IMR-90 (cell line): ENCODE measurements around the gene SMKR1. TPM values are rescaled to one million over a fixed set of nuclear protein-coding genes. Genes with fewer than 3 reads are reported as not detected.

Experiments used
- ATAC-seq: fragments of 200-7000 bp; cut with Tn5 transposase; 2 replicates; pipeline ENCODE4 v1.9.1; 2020; ENCODE audit warnings: low read depth, mild to moderate bottlenecking, moderate library complexity
- BruUV-seq: library from RNA; stranded (reverse); fragments of 400-500 nt; replicated peaks from 2 replicates; lab custom pipeline; 2021; lab: Mats Ljungman, UMichigan
- CTCF ChIA-PET: fragments of 300-600 bp; formaldehyde crosslinking; extraction: SDS; loops from one replicate; lab custom pipeline; 2021; ENCODE audit warnings: antibody characterized with exemption; lab: Yijun Ruan, JAX
- POLR2A ChIA-PET: fragments of 300-600 bp; sonication (Branson Sonifier 250); formaldehyde crosslinking; loops from one replicate; lab custom pipeline; 2022; ENCODE audit warnings: antibody characterized with exemption; ENCODE audit not compliant: unreplicated experiment; lab: Charles Lee
- DNase-seq: peaks from one replicate; pipeline ENCODE4 v3.0.0; 2013
- H2AFZ ChIP-seq: replicated peaks from 2 replicates; pipeline ENCODE3; 2013; ENCODE audit warnings: low read length, mild to moderate bottlenecking; ENCODE audit not compliant: poor library complexity
- H2AK5ac ChIP-seq: 2 replicates; pipeline ENCODE4 v1.6.1; 2013; ENCODE audit warnings: low read depth, low read length, inconsistent platforms
- H2AK9ac ChIP-seq: replicated peaks from 2 replicates; pipeline ENCODE3; 2013; ENCODE audit warnings: mild to moderate bottlenecking, low read depth, low read length, moderate library complexity; ENCODE audit not compliant: poor library complexity
- H2BK120ac ChIP-seq: 2 replicates; pipeline ENCODE4 v1.6.1; 2013; ENCODE audit warnings: low read depth, low read length, inconsistent platforms
- H2BK15ac ChIP-seq: 3 replicates; pipeline ENCODE4 v1.6.1; 2013; ENCODE audit warnings: low read depth, low read length, inconsistent platforms
- H2BK20ac ChIP-seq: 2 replicates; pipeline ENCODE4 v1.6.1; 2013; ENCODE audit warnings: low read depth, mild to moderate bottlenecking, inconsistent platforms, low read length, moderate library complexity
- H2BK5ac ChIP-seq: 2 replicates; pipeline ENCODE4 v1.6.1; 2013; ENCODE audit warnings: mild to moderate bottlenecking, low read depth, low read length, inconsistent platforms; ENCODE audit not compliant: poor library complexity, severe bottlenecking
- H3K14ac ChIP-seq: replicated peaks from 2 replicates; pipeline ENCODE4 v1.6.1; 2013; ENCODE audit warnings: low read depth, low read length, inconsistent platforms
- H3K18ac ChIP-seq: 2 replicates; pipeline ENCODE4 v1.6.1; 2013; ENCODE audit warnings: low read depth, low read length, control low read depth
- H3K23ac ChIP-seq: 2 replicates; pipeline ENCODE4 v1.6.1; 2013; ENCODE audit warnings: low read depth, low read length, inconsistent platforms
- H3K27ac ChIP-seq: 2 replicates; pipeline ENCODE4 v1.5.1; 2013; ENCODE audit warnings: mild to moderate bottlenecking, control low read depth, low read length; ENCODE audit not compliant: insufficient read depth
- H3K27me3 ChIP-seq: 2 replicates; pipeline ENCODE4 v1.6.1; 2013; ENCODE audit warnings: low read length; ENCODE audit not compliant: control insufficient read depth, insufficient read depth
- H3K36me3 ChIP-seq: 2 replicates; pipeline ENCODE4 v1.6.1; 2013; ENCODE audit warnings: low read length, mixed read lengths; ENCODE audit not compliant: control insufficient read depth, insufficient read depth
- H3K4ac ChIP-seq: 2 replicates; pipeline ENCODE4 v1.6.1; 2013; ENCODE audit warnings: low read depth, low read length, inconsistent platforms
- H3K4me1 ChIP-seq: 2 replicates; pipeline ENCODE4 v1.6.1; 2013; ENCODE audit warnings: low read length, mixed read lengths; ENCODE audit not compliant: control insufficient read depth, insufficient read depth
- H3K4me2 ChIP-seq: 2 replicates; pipeline ENCODE4 v1.6.1; 2013; ENCODE audit warnings: low read depth, mild to moderate bottlenecking, control low read depth, low read length, moderate library complexity
- H3K4me3 ChIP-seq: 2 replicates; pipeline ENCODE4 v1.5.1; 2013; ENCODE audit warnings: low read depth, mild to moderate bottlenecking, control low read depth, low read length, moderate library complexity; ENCODE audit not compliant: insufficient read depth
- H3K56ac ChIP-seq: 2 replicates; pipeline ENCODE4 v1.6.1; 2013; ENCODE audit warnings: low read length, inconsistent platforms; ENCODE audit not compliant: insufficient read depth; ENCODE audit errors: extremely low read depth
- H3K79me1 ChIP-seq, 2 experiments: 2 replicates each; pipeline ENCODE4 v1.6.1; 2013; ENCODE audit warnings: low read length in 2 of 2, inconsistent platforms in 1 of 2, low read depth in 1 of 2
- H3K9ac ChIP-seq: 2 replicates; pipeline ENCODE4 v1.6.1; 2013; ENCODE audit warnings: low read depth, low read length, control low read depth
- H3K9me1 ChIP-seq: 2 replicates; pipeline ENCODE4 v1.6.1; 2013; ENCODE audit warnings: low read length, inconsistent platforms; ENCODE audit not compliant: insufficient read depth
- H3K9me3 ChIP-seq: 2 replicates; pipeline ENCODE4 v1.6.1; 2013; ENCODE audit warnings: low read length; ENCODE audit not compliant: control insufficient read depth, insufficient read depth
- H4K20me1 ChIP-seq: 2 replicates; pipeline ENCODE4 v1.6.1; 2013; ENCODE audit warnings: low read length, inconsistent platforms; ENCODE audit not compliant: insufficient read depth
- H4K5ac ChIP-seq: 2 replicates; pipeline ENCODE4 v1.6.1; 2013; ENCODE audit warnings: mild to moderate bottlenecking, low read depth, low read length, control low read depth
- H4K8ac ChIP-seq, 2 experiments: 2 replicates each; pipeline ENCODE4 v1.6.1; 2013; ENCODE audit warnings: low read depth in 2 of 2, low read length in 2 of 2, control low read depth in 1 of 2, inconsistent platforms in 1 of 2
- H4K91ac ChIP-seq: 2 replicates; pipeline ENCODE4 v1.6.1; 2013; ENCODE audit warnings: low read depth, low read length, inconsistent platforms; ENCODE audit not compliant: insufficient read depth
- FOS ChIP-seq: fragments of 150-350 bp; IDR thresholded peaks from 2 replicates; pipeline ENCODE4 v1.6.1; 2016; ENCODE audit warnings: low read depth, low read length
- MAFK ChIP-seq: IDR thresholded peaks from 2 replicates; pipeline ENCODE4 v1.6.1; 2012; ENCODE audit warnings: low read depth, low read length, improper control_type of control experiment
- MAZ ChIP-seq: IDR thresholded peaks from 2 replicates; pipeline ENCODE4 v1.6.1; 2012; ENCODE audit warnings: low read depth, mild to moderate bottlenecking, low read length, improper control_type of control experiment, moderate library complexity, borderline replicate concordance
- MXI1 ChIP-seq: IDR thresholded peaks from 2 replicates; pipeline ENCODE4 v1.6.1; 2012; ENCODE audit warnings: low read depth, mild to moderate bottlenecking, low read length, moderate library complexity, borderline replicate concordance
- NFE2L2 ChIP-seq: fragments of 150-350 bp; IDR thresholded peaks from 2 replicates; pipeline ENCODE4 v1.6.1; 2016; ENCODE audit warnings: low read depth, mild to moderate bottlenecking, low read length
- POLR2A ChIP-seq: IDR thresholded peaks from 2 replicates; pipeline ENCODE4 v1.6.1; 2012; ENCODE audit warnings: mild to moderate bottlenecking, low read depth, low read length
- RAD21 ChIP-seq: IDR thresholded peaks from 2 replicates; pipeline ENCODE4 v1.6.1; 2012; ENCODE audit warnings: low read length, improper control_type of control experiment
- RCOR1 ChIP-seq: IDR thresholded peaks from 2 replicates; pipeline ENCODE4 v1.6.1; 2012; ENCODE audit warnings: mild to moderate bottlenecking, low read length, improper control_type of control experiment; ENCODE audit not compliant: insufficient replicate concordance
- SMC3 ChIP-seq: fragments of 150-350 bp; IDR thresholded peaks from 2 replicates; pipeline ENCODE4 v1.6.1; 2016; ENCODE audit warnings: low read depth, mild to moderate bottlenecking, antibody characterized with exemption, low read length, moderate library complexity
- WGBS, 2 experiments: methylation state at CpG; one replicate each; pipeline versions ENCODE4 v1.1.5 to v1.1.7; 2013; ENCODE audit warnings: missing lambda C conversion rate in 2 of 2; ENCODE audit not compliant: insufficient read length in 1 of 2; ENCODE audit errors: extremely low coverage in 2 of 2; 5-methylcytosine and 5-hydroxymethylcytosine counted together
- dilution Hi-C: fragments of 300-500 bp; cut with HindIII; formaldehyde crosslinking; loops from one replicate; pipeline ENCODE4 v1.14.3; 2018; ENCODE audit warnings: low sequenced_read_pairs; ENCODE audit not compliant: unreplicated experiment
- in situ Hi-C: fragments of 300-500 bp; cut with MboI; formaldehyde crosslinking; loops from 3 replicates; pipeline ENCODE4 v1.14.3; 2019; ENCODE audit warnings: low sequenced_read_pairs, inconsistent platforms, mixed read lengths
- intact Hi-C: fragments of 100-400 bp; cut with micrococcal nuclease; formaldehyde crosslinking; loops from 2 replicates; pipeline ENCODE4 v1.10.0; 2022
- polyA plus RNA-seq, 3 experiments: library from polyadenylated mRNA; depleted of rRNA; stranded (reverse); fragments of >200 nt; gene quantifications; 2 replicates each; pipeline ENCODE4 v1.2.3, GENCODE V29; 2012; ENCODE audit warnings: low replicate concordance in 1 of 3
- total RNA-seq: library from RNA; depleted of rRNA; stranded (reverse); fragments of >200 nt; gene quantifications from 2 replicates; pipeline ENCODE4 v1.2.3, GENCODE V29; 2012
- TF ChIP-seq, protein P1 (sequence below): fragments of 150-350 bp; IDR thresholded peaks from 2 replicates; pipeline ENCODE4 v1.6.1; 2016; ENCODE audit warnings: low read depth, mild to moderate bottlenecking, low read length, moderate library complexity, borderline replicate concordance

SMKR1 gene
- total and polyA plus RNA-seq, 2 of the 4 experiments (the other 2 are of a cell fraction), result 0.26 TPM; not detected in 1

DNA sequence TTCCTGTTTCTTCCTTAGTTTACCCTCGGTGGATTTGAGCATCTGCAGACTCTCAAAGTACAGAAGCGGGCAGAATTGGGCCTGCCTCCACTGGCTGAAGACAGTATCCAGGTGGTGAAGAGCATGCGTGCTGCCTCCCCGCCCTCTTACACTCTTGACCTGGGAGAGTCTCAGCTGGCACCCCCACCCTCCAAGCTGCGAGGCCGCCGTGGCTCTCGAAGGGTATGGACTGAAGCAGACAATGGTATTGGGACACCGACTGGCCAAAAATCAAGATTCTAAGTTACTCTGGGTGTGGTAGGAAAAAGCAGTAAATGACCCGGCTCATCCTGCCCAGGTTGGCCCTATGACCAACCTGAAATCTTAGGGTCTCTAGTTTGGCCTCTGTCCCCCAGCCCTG, 45.9 kb upstream of the SMKR1 start:
- Histone ChIP-seq H2BK20ac (no peak overlapping the region), H2BK15ac (no peak overlapping the region), H4K20me1 (no peaks in the 10 kb centered on the region), H2AFZ (no peak overlapping the region), H4K5ac (no peak overlapping the region), H3K4me2 (no peak overlapping the region), H3K9me1 (peaks cover 5% of the 10 kb centered on the region; the same call in 1 of the 2 replicates), H3K36me3 (no peaks in the 10 kb centered on the region), H3K18ac (no peak overlapping the region), H3K27me3 (no peaks in the 10 kb centered on the region), H2AK9ac (no peak overlapping the region), H3K9ac (no peak overlapping the region), H3K9me3 (no peaks in the 10 kb centered on the region), H3K14ac (no peak overlapping the region), H2AK5ac (no peak overlapping the region), H2BK5ac (no peak overlapping the region), H2BK120ac (no peak overlapping the region), H3K4me1 (no peaks in the 10 kb centered on the region), H3K4ac (no peak overlapping the region), H3K4me3 (no peak overlapping the region), H3K27ac (no peak overlapping the region), H3K56ac (no peak overlapping the region), H3K79me1 (no peaks in the 10 kb centered on the region), H3K23ac (no peak overlapping the region), H4K8ac (no peak overlapping the region), H4K91ac (no peak overlapping the region)
- POLR2A ChIA-PET, result no interaction called here
- intact Hi-C loops, result no loop called here
- DNase-seq (no peak), ATAC-seq (no peak)
- WGBS, 2 experiments, result 92% methylated on average over 2 of the region's 10 CpGs; no CpG with 5 or more reads in 1 of the 2 experiments
- in situ Hi-C loops, result no loop called here
- TF ChIP-seq RCOR1 (no peak), SMC3 (no peak), NFE2L2 (no peak), POLR2A (no peak), RAD21 (no peak), MXI1 (no peak), MAZ (no peak), MAFK (no peak), FOS (no peak)
- TF ChIP-seq, protein P1, sequence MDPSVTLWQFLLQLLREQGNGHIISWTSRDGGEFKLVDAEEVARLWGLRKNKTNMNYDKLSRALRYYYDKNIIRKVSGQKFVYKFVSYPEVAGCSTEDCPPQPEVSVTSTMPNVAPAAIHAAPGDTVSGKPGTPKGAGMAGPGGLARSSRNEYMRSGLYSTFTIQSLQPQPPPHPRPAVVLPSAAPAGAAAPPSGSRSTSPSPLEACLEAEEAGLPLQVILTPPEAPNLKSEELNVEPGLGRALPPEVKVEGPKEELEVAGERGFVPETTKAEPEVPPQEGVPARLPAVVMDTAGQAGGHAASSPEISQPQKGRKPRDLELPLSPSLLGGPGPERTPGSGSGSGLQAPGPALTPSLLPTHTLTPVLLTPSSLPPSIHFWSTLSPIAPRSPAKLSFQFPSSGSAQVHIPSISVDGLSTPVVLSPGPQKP, result no peak
- CTCF ChIA-PET, result no interaction called here
- dilution Hi-C loops, result no loop called here
- no TSS peak for BruUV-seq
